HG03558 (cell line): Measurements from ENCODE around the gene GNA12.

Experiments
- ATAC-seq: cut with Tn5 transposase; IDR thresholded peaks from one replicate; pipeline ENCODE4 v1.9.1; 2021; ENCODE audit warnings: moderate number of reproducible peaks; ENCODE audit not compliant: unreplicated experiment; ENCODE audit errors: extremely low read depth

Gene GNA12, protein sequence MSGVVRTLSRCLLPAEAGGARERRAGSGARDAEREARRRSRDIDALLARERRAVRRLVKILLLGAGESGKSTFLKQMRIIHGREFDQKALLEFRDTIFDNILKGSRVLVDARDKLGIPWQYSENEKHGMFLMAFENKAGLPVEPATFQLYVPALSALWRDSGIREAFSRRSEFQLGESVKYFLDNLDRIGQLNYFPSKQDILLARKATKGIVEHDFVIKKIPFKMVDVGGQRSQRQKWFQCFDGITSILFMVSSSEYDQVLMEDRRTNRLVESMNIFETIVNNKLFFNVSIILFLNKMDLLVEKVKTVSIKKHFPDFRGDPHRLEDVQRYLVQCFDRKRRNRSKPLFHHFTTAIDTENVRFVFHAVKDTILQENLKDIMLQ

DNA sequence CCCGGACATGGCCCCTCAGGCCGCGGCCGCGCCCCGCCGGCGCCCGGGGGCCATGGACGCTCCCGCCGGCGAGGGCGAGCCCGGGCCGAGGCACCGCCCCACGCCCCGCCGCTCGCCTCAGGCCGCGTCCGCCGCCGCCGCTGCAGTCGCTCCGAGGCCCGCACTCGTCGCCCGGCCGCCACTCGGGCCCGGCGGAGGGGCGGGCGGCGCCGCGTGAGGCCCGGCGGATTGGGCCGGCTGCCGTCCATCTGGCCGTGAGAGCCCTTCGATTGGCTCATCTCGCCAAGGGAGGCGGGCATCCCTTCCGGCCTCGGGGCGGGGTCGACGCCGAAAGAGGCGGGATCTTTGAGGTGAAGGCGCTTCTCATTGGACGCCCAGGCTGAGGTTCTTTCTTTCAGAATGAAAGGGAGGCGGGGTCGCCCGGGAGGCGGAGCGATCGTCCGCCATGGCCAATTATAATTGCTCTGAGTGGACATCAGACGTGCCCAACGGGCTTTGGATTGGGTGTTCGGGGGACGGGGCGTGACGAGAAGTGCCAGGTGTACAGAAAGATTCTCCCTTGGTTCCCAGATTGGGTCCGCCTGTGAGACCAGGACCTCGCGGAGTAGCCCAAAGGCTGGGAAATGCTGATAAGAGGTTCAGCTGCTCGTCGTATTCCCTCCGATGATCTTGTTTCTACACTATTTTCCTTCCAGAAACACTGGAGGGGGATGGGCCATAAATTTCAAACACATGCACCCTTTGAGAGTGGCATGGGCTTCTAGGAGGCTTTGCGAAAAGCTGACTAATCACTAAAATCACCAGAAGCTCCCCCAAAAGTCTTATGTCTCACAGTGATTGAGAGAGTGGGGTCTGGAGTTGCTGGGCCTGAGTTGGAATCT is at the start of gene GNA12:
Gene GNA12 (minus strand): TSS at position 156 of the 881 bp plus-strand sequence. CDS start 147 bp downstream, at position 9.
- peak; percentile 89 for ATAC-seq

DNA sequence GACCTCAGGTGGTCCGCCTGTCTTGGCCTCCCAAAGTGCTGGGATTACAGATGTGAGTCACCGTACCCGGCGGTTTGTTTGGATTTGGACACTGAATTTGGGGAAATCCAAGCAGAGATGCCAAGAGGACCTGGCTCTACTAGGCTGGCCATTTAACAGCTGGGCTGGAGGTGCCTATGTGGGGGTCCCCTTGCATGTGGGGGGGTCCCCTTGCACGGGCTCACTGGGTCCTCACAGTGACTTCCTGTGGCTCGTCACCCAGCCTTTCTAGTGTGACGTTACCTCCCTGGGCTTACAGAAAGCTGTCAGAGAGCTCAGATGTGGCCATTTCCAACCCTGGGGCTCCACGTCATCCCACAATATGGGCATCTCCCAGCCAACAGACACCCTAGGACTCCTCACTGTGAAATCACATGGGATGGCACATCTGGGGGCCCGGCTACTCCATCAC is 49.3 kb upstream of the GNA12 start:
- no peak for ATAC-seq

GRCh38 chr7:2892549-2892948 is 48.4 kb upstream of the GNA12 start:
- no peak for ATAC-seq

DNA sequence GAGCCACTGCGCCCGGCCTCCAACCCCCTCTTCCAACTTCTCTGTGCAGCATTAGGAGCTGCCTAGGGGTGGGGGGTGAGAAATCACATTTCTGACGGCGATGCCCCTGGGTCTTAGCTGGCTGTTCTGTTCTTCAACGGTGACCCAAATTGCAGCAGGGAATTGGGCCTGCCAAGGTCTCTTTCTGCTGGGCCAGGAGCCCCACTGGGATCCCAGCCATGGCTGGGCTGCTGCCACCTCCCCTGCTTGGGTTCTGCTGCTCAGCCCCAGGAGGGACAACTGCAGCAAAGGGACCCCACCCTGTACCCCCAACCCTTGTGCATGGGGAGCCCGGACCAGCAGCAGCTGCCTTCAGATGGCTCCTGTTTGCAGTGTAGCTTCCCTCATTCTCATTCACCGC is 43.7 kb upstream of the GNA12 start:
- no peak for ATAC-seq

DNA sequence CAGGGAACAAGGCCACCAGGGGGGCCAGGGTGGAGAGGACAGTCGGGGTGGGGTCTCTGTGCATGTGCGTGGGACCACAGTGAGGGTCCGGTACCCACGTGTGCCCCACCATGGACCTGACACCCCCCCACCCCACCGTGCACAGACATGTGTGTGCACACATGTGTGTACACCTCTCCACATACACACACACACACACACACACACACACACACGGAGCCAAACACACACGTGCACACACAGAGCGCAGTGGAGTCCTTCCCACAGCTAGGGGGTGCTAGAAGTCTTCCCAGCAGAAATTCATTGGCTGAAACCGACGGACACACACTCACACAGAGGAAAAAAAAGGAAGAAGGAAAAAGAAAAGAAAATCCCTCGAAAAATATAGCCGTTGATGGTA is 42.8 kb upstream of the GNA12 start:
- no peak for ATAC-seq

DNA sequence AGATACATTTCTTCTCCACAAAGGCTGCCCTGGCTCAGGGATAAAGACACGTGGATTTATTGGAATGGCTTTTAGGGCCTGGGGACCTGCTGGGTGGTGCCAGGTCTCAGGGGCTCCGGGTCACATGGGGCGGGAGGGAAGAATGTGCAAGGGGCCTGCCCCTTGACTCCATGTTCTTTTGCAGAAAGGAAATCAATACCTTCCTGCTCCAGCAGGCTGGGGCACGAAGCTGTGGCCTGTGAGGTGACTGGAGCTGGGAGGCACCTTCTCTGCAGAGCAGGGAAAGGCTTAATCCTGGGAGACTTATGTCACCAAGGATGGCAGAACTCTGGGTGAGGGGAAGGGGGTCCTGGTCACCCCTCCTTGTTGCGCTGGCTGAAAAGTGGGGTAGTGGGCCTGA is 42.3 kb upstream of the GNA12 start:
- ATAC-seq = no peak

GRCh38 chr7:2884161-2884560 is 40.1 kb upstream of the GNA12 start:
- no peak for ATAC-seq

DNA sequence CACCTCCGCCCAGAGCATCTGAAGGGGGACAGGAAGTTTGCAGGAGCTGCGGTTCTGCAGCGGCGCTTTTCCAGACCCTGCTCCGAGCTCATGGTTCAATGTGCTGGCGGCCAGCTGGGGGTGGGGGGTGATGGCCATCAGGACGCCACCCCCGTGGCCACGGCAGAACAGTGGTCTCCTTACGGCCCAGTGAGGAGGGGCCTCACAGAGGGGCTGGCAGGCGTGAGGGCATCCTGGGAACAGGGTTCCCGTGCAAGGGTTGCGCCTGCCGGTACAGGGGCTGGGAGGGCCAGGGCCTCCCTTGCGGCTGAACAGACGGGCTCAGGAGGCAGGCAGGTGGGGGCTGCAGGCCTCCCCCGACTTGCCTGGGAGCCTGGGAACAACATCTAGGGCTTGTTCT is 39.0 kb upstream of the GNA12 start:
- no peak for ATAC-seq

DNA sequence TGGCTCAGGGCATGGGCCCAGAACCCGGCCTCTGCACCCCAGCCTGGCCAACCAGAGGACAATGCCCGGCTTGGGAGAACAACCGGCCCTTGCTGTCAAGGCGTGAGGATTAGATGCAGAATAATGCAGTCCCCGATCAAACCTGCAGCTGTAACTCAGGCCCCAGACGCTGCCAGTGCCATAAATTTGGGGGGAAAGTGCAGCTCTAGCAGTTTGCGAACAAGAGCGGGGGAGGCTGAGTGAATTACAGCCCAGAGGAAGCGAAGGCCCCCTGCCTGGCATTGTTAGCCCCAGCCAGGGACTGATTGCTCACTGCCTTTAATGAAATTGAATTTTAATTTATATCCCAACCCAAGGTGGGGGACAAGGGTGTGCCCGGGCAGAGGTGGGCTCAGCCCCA is 38.0 kb upstream of the GNA12 start:
- no peak for ATAC-seq

DNA sequence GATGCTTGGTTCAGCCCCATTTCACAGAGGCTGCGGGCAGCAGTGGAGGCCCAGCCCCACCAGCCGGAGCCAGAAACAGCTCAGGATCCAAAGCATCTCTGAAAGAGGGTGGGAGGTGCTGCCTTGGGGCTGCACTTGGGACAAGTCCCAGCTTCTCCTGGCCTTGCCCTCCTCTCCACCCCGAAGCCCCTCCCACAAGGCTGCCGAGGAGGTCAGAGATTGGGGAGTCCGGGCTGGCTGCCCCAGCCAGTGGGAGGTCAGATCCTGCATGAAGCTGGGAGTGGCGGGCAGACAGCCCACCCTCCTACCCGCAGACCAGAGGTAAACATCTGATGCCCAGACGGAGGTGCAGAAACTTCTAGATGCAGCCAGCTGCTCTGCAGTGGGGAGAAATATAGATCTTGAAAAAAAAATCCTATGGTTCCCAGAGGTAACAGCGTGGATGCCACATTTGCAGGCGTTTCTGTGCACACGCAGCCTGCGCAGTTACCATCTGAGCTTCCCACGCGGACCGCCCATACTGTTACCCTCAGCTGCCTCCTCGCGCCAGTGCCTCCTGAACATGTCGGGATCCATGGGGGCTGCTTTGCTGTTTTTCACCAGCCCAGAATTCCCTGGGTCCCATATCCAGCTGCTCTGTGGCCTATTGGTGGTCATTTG is 36.9 kb upstream of the GNA12 start:
- ATAC-seq = no peak

DNA sequence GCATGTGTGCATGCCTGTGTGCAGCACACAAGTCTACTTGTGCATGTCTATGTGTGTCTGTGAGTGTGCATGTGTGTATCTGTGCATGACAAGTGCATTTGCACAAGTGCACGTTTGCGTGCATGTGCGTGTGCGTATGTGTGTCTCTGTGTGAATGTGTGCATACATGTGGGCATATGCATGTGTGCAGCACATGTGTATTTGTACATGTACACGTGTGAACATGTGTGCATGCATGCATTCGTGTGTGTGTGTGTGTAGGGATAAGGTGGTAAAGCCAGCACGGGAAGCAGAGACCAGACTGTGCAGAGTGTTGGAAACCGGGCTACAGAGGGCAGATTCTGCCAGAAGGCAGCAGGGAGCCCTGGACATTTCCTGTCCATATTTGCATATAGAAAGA is 35.9 kb upstream of the GNA12 start:
- ATAC-seq = no peak

- no peak for ATAC-seq
These were observed 35.2 kb upstream of the GNA12 start for GRCh38 chr7:2879354-2879753.

DNA sequence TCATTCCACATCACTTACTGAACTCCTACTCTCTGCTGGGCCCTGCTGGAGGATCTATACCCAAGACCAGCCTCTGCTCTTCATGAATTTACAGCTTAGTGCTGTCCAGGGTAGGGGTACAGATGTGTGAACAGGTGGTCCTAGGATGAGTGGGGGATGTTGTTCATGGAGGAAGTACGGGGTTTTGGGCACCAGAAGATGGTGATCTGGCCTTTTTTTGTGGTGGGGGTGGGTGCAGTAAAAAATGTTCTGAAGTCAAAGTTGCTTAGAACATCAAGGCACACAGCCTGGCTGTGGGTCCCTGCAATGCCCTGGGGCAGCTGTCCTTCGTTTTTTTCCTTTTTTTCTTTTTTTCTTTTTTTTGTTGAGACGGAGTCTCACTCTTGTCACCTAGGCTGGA is 34.2 kb upstream of the GNA12 start:
- ATAC-seq = no peak

DNA sequence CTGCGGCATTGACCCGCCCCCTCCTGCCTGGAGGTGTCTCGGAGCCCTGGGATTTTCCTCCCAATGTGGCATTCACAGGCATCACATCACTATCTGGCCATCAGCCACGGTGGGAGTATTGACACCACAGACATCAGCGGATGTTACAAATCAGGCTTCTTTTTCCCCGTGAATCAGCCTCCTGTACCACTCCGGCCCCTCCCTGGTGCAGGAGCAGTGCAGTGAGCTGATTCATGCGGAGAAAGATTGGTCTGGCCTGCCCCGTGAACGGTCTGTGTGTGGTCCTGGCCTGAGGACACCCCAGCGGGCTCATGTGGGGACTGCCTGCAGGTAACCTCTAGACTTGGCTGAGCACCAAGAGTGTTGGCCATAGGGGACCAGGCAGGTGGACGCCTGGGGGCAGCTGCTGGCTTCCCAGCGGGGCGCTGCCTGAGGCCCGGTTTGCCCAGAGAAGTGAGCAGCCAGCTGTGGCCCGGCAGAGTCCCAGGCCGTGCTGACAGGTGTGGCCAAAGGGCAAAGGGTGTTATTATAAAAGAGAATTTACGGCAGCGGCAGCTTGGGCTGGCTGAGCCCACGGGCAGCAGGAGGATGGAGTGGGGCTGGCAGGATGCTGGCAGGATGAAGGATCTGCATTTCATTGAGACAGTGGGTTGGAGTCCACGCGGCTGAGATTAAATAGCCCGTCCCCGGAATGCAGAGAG is 32.1 kb upstream of the GNA12 start:
- no peak for ATAC-seq

GRCh38 chr7:2873686-2874551 is 29.8 kb upstream of the GNA12 start:
- ATAC-seq = no peak

DNA sequence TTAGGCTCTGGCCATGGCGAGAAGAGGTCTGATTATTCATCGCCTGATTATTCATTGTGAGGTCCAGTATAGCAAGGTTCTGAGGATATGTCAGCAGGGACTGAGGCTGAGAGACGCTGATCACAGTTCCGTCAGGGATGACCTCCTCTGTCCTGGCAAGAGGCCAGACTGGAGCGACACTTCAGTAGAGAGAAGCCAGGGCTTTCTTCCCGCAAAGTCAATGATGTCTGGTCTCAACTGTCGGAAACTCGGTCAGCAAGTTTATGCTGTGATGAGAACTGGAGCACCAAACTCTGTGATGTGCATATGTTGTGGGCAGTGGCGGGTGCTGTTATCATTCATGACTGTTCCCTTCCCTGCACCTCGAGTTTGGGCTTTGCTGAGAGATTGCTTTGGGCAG is 29.0 kb upstream of the GNA12 start:
- ATAC-seq = no peak

GRCh38 chr7:2872296-2872874 is 28.3 kb upstream of the GNA12 start:
- ATAC-seq = no peak

- no peak for ATAC-seq
These were observed 26.4 kb upstream of the GNA12 start for GRCh38 chr7:2870471-2870931.

DNA sequence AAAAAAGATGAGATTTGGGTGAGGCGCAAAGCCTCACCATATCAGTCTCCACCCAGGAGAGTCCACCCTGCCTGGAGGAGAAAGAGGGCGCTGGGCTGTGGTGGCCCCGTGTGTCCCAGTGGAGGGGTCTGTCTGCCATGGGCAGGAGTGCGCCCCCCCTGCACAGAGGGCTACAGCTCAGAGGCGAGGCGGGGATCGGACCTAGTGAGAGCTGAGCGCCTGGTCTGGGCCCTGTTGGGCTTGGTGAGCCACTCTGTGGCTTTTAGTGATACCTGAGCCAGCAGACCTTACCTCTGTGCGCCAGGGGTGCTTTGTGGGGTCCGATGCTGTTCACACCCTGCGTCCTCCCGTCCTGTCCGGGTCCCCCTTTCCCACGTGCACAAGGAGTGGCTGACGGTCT is 25.9 kb upstream of the GNA12 start:
- ATAC-seq = no peak
